OCI-LY3 (cell line): ENCODE results near the gene RNF41.

Source experiments
- H2AFZ ChIP-seq: fragments of 200-600, 300-600 bp; shearing (Covaris generic); 2 replicates; pipeline ENCODE4 v1.6.0; 2014; ENCODE audit warnings: antibody characterized with exemption, low read depth, low read length
- H3K27ac ChIP-seq: fragments of 200-600, 300-600 bp; sonication (generic); 2 replicates; pipeline ENCODE4 v1.5.1; 2014; ENCODE audit warnings: mild to moderate bottlenecking, low read length, moderate library complexity, mixed read lengths
- H3K27me3 ChIP-seq: fragments of 200-600, 300-600 bp; sonication (generic); 2 replicates; pipeline ENCODE4 v1.6.1; 2014; ENCODE audit warnings: low read depth, low read length, mixed read lengths
- H3K36me3 ChIP-seq: fragments of 200-600, 300-600 bp; sonication (generic); replicated peaks from 2 replicates; pipeline ENCODE3; 2014; ENCODE audit warnings: low read depth, low read length, mixed read lengths
- H3K4me1 ChIP-seq: fragments of 300-600, 200-600 bp; sonication (generic); 2 replicates; pipeline ENCODE4 v1.6.1; 2014; ENCODE audit warnings: low read length, mixed read lengths
- H3K4me2 ChIP-seq: fragments of 200-600, 300-600 bp; sonication (generic); 2 replicates; pipeline ENCODE4 v1.6.1; 2014; ENCODE audit warnings: low read length, mixed read lengths
- H3K4me3 ChIP-seq: fragments of 300-600, 200-600 bp; sonication (generic); 2 replicates; pipeline ENCODE4 v1.5.1; 2014; ENCODE audit warnings: antibody characterized with exemption, mild to moderate bottlenecking, low read length, moderate library complexity
- H3K79me2 ChIP-seq: fragments of 300-600, 200-600 bp; shearing (Covaris generic); 2 replicates; pipeline ENCODE4 v1.6.1; 2014; ENCODE audit warnings: mild to moderate bottlenecking, low read length, mixed read lengths
- H3K9ac ChIP-seq: fragments of 300-600, 200-600 bp; shearing (Covaris generic); 2 replicates; pipeline ENCODE4 v1.6.0; 2014; ENCODE audit warnings: mild to moderate bottlenecking, low read length, moderate library complexity
- H3K9me3 ChIP-seq: fragments of 200-600, 300-600 bp; shearing (Covaris generic); 2 replicates; pipeline ENCODE4 v1.6.1; 2014; ENCODE audit warnings: low read length, mixed read lengths; ENCODE audit not compliant: insufficient read depth
- H4K20me1 ChIP-seq: fragments of 200-600, 300-600 bp; sonication (generic); 2 replicates; pipeline ENCODE4 v1.6.1; 2016; ENCODE audit warnings: low read length, mixed read lengths; ENCODE audit not compliant: insufficient read depth
- CTCF ChIP-seq: fragments of 200-600, 300-600 bp; sonication (generic); IDR thresholded peaks from 2 replicates; pipeline ENCODE4 v1.5.1; 2014; ENCODE audit warnings: antibody characterized with exemption, low read length, low read depth
- EZH2phosphoT487 ChIP-seq: fragments of 200-600 bp; shearing (Covaris generic); IDR thresholded peaks from 2 replicates; pipeline ENCODE4 v1.6.1; 2018; ENCODE audit warnings: antibody characterized with exemption, mixed run types, low read depth

RNF41 gene

GRCh38 chr12:56244494-56244893, 22.8 kb upstream of the RNF41 start:
- no peak overlapping the region for H3K9ac ChIP-seq
- no peak overlapping the region for H3K27ac ChIP-seq
- peaks cover 52% of the 10 kb centered on the region for H3K36me3 ChIP-seq

GRCh38 chr12:56243731-56244181, 22.0 kb upstream of the RNF41 start:
- H3K79me2 ChIP-seq, result no peaks in the 10 kb centered on the region
- no peak overlapping the region for H3K9ac ChIP-seq
- H3K4me1 ChIP-seq, result no peaks in the 10 kb centered on the region
- no peaks in the 10 kb centered on the region for H3K9me3 ChIP-seq
- TF ChIP-seq CTCF (no peak), EZH2phosphoT487 (no peak)
- no peak overlapping the region for H3K27ac ChIP-seq
- peaks cover 49% of the 10 kb centered on the region for H3K36me3 ChIP-seq
- H3K27me3 ChIP-seq, result no peaks in the 10 kb centered on the region
- H2AFZ ChIP-seq, result no peak overlapping the region
- H4K20me1 ChIP-seq, result no peaks in the 10 kb centered on the region
- no peak overlapping the region for H3K4me3 ChIP-seq
- H3K4me2 ChIP-seq, result no peak overlapping the region

More at GRCh38 chr12:56244494-56244893, 22.8 kb upstream of the RNF41 start:
- no peak overlapping the region for H2AFZ ChIP-seq
- H4K20me1 ChIP-seq, result no peaks in the 10 kb centered on the region
- H3K4me2 ChIP-seq, result no peak overlapping the region
- no peaks in the 10 kb centered on the region for H3K27me3 ChIP-seq
- TF ChIP-seq EZH2phosphoT487, result no peak
- TF ChIP-seq CTCF, result no peak
- H3K4me3 ChIP-seq, result no peak overlapping the region
- no peaks in the 10 kb centered on the region for H3K79me2 ChIP-seq
- H3K9me3 ChIP-seq, result no peaks in the 10 kb centered on the region
- H3K4me1 ChIP-seq, result no peaks in the 10 kb centered on the region

GRCh38 chr12:56242986-56243385, 21.3 kb upstream of the RNF41 start:
- H2AFZ ChIP-seq, result no peak overlapping the region
- H3K36me3 ChIP-seq, result peaks cover 42% of the 10 kb centered on the region
- H3K9ac ChIP-seq, result no peak overlapping the region
- H3K27me3 ChIP-seq, result no peaks in the 10 kb centered on the region
- no peaks in the 10 kb centered on the region for H3K9me3 ChIP-seq
- no peaks in the 10 kb centered on the region for H4K20me1 ChIP-seq
- H3K27ac ChIP-seq, result no peak overlapping the region
- H3K4me2 ChIP-seq, result no peak overlapping the region
- TF ChIP-seq EZH2phosphoT487, result no peak
- no peak for TF ChIP-seq CTCF
- H3K79me2 ChIP-seq, result no peaks in the 10 kb centered on the region
- no peaks in the 10 kb centered on the region for H3K4me1 ChIP-seq
- H3K4me3 ChIP-seq, result no peak overlapping the region

GRCh38 chr12:56241424-56242303, 19.9 kb upstream of the RNF41 start:
- H3K79me2 ChIP-seq, result no peaks in the 10 kb centered on the region
- H3K36me3 ChIP-seq, result peaks cover 36% of the 10 kb centered on the region
- H3K27me3 ChIP-seq, result no peaks in the 10 kb centered on the region
- TF ChIP-seq EZH2phosphoT487 (no peak), CTCF (no peak)
- no peak overlapping the region for H3K4me3 ChIP-seq
- no peak overlapping the region for H2AFZ ChIP-seq
- H3K9ac ChIP-seq, result no peak overlapping the region
- no peaks in the 10 kb centered on the region for H4K20me1 ChIP-seq
- no peak overlapping the region for H3K27ac ChIP-seq
- H3K4me2 ChIP-seq, result no peak overlapping the region
- H3K9me3 ChIP-seq, result no peaks in the 10 kb centered on the region
- H3K4me1 ChIP-seq, result no peaks in the 10 kb centered on the region
